GM21360 (cell line): ENCODE data around the gene NCOR1.
A peak's percentile ranks its signal among the peaks of the same experiment; 100 is the strongest.

Source experiments
- ATAC-seq: cut with Tn5 transposase; IDR thresholded peaks from one replicate; pipeline ENCODE4 v1.9.1; 2021; ENCODE audit warnings: mild to moderate bottlenecking, moderate library complexity; ENCODE audit not compliant: unreplicated experiment

NCOR1 gene

DNA sequence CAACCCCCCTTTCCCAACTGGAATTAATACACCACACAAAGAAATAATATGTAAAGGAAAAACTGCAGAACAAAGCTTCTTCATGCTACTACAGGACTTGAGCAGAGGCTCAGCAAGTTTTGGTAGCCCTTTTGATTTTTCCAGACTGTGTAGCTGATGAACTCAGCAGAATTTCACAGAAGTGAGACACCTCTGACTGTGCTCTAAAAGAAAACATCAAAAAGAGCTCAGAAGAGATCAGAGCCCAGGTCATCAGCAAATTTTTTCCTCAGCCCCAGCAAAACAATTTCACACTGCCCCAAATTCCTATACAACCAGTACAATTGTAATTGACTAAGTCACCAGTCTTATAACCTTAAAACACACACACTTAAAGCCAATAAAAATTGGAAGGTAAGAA lies 177.7 kb downstream of the NCOR1 start:
- no peak for ATAC-seq

DNA sequence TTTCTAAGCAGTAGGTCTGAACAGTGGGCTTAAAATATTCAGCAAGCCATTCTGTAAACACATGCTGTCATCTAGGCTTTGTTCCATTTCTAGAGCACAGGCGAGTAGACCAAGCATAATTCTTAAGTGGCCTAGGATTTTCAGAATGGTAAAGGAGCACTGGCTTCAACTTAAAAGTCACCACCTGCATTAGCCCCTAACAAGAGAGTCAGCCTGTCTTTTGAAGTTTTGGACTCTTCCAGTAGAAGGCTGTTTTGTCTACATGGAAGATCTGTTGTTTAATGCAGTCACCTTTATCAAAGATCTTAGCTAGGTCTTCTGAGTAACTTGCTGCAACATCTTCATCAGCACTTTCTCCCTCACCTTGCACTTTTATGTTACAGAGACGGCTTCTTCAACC lies 179.1 kb downstream of the NCOR1 start:
- no peak for ATAC-seq

DNA sequence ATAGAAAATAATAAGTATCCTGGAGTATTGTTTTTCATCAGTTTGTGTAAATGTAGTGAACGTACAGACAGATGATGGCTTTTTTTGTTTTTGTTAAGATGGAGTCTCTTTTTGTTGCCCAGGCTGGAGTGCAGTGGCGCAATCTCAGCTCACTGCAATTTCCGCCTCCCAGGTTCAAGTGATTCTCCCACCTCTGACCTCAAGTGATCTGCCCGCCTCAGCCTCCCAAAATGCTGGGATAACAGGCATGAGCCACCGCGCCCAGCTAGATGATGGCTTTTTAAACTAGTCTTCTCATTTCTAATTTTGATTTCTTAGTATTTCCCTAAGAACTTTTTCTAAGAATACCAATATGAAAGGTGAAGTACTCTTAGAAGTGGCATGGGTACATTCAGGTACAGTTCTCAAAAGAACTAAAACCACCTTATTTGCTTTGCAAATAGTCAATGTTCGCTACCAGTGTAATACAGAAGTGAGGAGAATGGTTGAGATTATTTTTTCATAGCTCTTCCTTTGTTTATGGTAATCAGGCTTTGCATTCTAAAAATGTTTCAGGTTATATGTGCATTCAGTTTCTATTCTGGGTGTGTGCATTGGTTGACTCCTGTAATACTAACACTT lies 181.5 kb downstream of the NCOR1 start:
- ATAC-seq, result no peak

DNA sequence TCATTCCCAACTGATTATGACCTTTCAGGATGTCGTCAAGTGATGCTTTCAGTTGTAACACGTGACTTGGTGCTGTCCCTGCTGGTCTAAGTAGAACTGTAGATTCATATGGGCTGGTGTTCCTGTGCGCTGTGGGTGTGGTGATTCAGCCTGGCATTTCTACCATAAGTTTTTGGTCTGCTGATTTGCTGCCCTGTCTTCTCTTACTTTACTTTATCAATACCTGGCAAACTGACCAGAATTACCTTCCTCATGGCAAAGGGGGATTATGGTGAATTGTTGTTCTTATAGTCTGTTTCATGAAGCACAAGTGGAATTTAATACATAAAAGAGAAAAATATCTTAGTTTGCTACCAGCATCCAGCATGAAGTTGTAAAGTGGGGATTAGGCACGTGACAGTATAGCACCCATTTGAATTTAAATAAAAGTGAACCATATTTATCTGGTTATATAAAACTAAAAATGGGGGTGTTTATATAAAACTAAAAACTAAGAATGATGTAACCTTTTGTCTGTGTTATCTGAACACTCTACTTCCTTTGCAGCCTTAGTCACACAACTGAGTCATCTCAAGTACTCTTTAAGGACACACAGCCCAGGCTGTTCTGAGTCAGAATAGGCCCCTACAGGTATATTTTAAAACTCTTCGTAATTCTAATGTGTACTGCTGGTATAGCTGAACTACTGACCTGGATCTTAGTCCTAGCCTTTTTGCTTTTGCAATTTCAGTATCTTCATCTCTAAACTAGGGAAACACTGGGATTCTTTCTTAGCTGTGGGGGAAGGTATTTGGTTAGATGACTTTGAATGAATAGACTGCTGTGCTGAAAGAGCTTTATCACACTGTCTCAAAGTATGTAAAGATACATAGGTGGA lies 187.4 kb downstream of the NCOR1 start:
- ATAC-seq, result peak; percentile 88

DNA sequence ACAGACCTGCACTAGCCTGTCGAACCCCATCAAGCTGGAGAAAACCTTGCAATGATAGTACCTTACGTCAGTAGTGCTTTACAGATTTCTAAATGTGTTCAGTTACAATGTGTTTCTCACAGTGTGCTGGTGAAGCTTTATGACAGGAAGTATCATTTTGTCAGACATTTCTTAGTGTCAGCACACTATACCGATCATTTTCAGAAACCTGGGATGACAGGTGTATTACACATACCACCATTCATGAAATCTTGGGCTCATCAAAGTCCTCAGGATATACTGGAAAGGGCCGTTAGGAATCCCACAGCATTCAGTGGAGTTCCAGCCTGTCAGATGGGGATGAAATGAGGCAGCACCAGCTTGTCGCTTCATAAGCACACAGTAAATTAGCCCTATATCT lies 188.4 kb downstream of the NCOR1 start:
- ATAC-seq, result no peak

DNA sequence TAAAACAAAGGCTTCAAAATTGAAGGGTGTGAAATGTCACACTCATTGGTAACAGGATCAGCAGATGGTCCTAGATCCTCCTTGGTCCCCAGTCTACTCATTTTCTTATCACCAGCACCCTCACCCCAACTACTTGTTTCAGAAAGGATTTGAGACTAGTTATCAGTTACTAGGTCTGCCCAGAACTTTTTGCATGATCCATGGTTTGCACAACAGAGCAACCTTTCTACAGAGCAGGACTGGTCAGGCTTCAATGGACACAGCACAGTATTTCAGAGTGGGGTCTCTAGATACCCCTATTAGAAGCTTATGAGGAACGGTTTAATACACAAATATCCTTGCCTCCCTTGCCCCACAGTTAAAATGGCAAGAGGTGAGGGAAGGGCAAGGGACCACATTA lies 190.1 kb downstream of the NCOR1 start:
- no peak for ATAC-seq

DNA sequence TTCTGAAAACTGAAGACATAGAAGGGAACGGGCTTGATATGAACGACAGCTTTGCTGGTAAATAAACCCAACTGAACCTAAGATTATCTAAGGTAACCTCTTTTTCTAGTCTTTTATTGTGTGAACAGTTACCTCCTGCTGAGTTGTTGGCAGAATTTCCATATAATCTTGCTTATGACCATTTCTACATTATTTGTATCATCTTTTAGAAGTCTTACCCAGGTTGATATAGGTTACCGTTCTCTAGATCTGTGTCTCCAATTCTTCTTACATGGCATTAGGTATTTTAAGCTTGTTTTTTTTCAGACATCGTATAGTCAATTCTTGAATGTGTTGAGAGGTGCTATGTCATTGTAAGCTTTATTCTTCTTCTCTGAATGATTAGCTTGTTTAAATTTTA lies 191.5 kb downstream of the NCOR1 start:
- no peak for ATAC-seq

DNA sequence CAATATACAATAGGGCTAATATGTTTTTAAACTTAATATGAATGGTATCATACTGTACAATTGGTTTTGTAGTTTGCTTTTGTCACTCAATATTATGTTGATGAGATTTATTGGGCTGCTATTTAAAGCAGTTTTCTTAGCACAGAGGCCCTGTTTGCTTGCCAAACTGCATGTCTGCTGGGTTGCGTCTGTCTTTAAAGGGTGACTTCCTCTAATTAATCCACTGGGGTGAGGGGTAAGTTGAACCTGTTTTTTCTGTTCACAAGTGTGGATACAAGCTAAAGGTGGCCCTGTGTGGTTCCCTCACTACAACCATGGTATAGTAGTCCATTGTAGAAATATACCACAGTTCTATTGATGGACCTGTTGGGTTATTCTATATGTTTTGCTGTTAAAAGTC lies 196.0 kb downstream of the NCOR1 start:
- ATAC-seq, result no peak

DNA sequence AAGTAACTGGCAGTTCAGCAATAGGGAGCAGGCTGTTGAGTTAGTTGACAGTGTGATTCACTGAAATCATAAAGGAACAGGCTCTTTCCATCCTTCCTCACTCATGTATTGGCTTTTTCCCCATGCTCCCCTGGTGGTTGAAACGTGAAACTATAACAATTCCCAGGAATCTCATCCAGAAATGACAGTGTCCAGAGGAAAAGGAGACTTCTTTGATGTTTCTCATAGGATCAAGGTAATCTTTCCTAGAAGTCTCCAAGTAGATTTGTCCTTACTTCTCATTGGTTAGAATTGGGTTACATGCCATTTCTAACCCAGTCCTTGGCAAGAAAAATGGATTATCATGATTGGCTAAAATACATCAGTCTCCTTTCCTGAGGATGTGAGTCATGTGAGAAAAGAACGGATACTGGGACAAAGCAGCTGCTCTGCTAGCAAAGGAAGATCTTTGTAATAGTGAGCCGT lies 201.4 kb downstream of the NCOR1 start:
- ATAC-seq, result no peak

DNA sequence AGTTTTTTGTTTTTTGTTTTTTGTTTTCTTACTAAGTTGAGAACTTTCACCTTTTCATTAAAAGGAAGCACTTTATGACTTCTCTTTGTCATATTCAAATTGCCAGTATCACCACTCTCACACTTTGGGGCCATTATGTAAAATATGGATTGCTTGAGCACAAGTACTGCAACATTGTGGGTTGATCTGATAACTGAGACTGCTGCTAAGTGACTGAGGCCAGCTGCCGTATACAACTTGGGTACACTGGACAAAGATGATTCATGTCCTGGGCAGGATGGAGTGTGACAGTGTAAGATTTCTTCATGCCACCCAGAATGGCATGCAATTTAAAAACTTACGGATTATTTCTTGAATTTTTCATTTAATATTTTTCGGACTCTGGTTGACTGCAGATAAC lies 207.9 kb downstream of the NCOR1 start:
- no peak for ATAC-seq

DNA sequence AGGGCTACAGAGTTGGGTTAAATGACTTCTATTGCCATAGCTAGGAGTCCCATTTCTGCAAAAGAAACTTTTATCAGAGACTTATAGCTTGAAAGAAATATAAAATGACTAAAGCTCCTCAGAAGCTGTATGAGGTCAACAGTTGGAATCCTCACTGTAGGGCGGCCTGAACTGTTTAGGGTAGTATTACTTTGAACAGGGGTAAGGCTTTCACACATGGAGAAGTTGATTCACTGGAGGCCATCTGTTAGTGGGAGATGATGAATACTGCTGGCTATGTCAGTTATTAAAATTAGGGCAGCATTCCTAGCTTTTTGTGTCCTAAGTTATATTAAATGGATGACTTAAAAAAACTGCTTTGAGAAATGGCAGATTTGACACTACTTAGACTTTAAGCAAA lies 209.7 kb downstream of the NCOR1 start:
- no peak for ATAC-seq

DNA sequence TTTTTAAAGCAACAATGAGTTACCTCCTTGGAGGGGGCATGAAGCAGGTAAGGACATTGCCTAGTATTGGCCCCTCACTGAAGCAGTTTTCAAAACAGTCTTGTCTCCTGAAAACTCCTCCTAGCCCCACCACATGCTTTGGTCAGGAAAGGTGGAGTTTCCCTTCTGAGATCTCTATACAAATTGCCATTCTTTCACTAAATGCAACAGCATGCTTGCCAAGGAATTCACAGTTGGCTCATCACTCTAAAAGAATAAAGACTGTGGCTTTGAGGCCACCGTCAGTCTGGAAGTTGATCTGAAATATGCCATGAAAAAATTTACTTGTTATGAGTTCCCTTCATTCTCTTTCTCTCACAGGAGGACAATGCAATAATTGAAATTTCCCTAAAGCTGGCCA lies 211.5 kb downstream of the NCOR1 start:
- ATAC-seq, result no peak

DNA sequence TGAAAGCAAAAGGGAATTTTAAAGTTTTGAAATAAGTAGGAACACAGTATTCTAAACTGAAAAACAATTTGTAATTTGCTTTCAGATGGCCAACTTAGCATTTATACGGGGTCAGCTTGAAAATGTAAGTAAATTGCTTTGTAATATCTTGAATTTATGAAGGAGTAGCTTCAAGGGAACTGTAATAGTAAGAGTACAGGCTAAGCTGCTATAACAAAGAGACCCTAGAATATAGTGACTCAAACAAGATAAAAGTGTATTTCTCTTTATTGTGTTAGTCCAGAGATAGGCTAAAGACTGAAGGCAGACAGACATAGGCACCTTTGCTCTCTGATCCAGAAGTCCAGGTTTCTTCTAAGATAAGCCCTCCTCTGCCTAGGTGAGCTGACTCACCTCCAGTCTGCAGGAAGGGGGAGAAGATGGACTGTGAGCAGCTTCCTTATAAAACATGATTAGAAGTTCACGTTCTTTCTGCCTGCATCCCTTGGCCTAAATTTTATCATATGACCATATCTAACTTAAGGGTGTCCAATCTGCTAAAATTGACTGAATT lies 212.6 kb downstream of the NCOR1 start:
- ATAC-seq, result no peak

DNA sequence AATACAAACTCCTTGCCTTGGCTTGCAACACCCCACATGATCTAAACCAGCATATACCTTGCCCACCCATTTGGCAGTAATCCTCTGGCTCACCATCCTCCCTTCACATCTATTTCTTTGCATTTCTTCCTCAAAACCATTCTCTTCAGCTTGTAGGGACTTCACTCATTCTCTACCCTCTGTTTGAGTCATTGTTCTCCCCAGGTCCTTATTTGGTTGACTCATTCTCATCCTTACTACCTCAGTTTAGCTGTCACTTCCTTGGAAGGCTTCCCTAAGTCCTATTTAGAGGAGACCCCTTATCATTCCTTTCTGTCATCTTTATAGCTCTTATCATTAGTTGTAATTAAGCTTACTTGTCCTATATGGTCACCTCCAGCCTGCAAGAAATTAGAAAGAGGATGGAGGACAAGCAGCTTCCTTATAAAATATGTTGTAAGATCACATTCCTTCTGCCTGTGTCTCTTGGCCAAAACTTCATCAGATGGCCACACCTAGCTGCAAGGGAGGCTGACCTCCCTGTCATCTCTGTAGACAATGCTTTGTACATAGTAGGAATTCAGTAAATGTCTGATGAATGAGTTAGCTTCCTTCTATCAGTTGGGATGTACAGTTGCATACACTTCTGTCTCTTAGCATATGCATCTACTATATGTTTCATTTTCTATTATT lies 214.0 kb downstream of the NCOR1 start:
- ATAC-seq, result no peak

DNA sequence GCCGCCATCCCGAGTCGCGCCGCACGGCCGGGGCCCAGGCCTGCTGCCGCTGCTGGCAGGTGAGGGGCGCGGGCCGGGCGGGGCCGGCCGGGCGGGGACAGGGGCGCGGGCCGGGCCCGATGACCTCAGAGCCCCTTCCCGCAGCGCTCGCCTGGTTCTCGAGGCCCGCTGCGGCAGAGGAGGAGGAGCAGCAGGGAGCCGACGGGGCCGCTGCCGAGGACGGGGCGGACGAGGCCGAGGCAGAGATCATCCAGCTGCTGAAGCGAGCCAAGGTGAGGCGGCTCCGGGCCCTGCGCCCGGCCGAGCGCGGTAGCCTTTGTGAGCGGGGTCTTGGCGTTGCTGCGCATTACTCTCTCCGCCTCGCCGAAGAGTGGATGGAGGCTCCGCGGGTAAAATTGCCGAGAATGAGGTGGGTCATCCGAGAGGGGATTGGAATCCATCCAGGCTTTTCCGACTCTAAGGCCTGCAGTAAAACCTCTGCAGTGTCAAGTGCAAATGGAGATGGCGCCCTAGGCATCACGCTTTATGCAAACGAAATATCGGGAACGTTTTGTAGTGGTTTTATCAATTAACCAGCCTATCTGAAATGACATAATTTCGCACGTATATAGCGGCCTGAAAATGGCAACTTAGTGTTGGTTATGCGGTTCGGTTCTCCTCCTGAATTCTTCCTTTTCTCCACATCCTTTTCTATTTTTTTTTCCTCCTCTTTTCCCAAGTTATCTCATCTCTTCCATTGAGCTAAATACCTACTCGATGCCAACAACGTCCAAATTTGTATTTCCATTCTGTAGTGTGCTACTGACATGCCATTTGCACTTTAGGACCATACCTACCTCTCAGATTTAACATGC lies 215.1 kb downstream of the NCOR1 start:
- peak; percentile 19 for ATAC-seq

DNA sequence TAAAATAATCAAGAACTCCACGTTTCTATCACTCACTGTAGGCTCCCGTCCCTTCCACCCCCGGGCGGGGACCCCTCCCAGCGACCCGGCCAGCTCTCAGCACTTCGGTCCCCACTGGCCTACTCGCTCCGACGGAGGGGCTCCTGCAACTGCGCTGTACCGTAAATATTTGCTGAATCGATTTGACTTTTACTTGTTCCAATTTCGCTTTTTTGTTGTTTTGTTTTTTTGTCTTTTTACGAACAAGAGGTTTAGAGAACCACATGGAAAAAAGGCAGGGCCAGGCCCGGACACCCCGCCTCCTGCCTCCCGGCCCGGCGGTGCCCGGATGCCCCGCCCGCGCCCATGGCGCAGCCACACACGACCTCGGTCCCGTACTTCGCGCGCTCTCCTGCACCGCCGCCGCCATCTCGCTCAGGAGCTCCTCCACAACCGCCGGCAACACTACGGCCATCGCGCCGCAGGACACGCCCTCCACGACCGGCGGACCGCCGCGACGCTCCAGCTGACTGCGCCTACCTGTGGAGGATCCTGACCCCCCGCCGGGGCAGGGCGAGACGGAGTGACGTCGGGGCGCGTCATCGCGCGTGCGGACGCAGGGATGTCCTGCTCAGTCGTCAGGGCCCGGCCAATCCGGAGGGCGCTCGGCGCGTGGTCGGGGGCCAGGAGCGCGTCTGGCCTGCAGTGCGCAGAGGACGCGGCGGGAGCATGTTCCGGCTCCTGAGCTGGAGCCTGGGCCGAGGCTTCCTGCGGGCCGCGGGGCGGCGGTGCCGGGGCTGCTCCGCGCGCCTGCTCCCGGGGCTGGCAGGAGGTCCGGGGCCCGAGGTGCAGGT lies 216.0 kb downstream of the NCOR1 start, which contains the start of the genes TTC19 and ZSWIM7:
Gene TTC19, plus strand, starts transcription at position 684 of the 833 bp plus-strand sequence. Its CDS starts 25 bp downstream, at position 709.
Gene ZSWIM7, minus strand, starts transcription at position 564 of the 833 bp plus-strand sequence. Its CDS starts 110 bp downstream, at position 454.
- ATAC-seq, result peak; percentile 89

DNA sequence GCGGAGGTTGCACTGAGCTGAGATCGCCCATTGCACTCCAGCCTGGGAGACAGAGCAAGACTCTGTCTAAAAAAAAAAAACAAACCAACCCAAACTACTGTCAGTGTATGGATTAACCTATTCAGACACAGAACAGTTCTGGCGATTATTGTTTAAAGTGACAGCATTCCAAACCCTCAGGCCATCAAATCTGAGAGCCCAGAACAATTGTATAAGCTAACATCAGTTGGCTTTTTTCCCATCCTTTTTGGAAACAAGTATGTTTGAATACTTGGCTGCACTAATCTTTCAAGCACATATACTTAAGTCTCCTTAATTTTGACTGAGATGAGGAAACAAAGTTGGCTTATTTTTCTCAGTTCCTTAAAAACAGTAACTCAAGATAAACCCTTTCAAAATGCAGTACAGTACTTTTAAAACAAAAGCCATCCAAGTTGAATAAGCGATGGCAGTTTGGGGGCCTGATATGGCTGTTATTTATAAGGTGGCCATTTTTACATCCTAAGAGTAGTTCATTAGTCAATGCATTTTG lies 217.2 kb downstream of the NCOR1 start:
- ATAC-seq, result no peak

DNA sequence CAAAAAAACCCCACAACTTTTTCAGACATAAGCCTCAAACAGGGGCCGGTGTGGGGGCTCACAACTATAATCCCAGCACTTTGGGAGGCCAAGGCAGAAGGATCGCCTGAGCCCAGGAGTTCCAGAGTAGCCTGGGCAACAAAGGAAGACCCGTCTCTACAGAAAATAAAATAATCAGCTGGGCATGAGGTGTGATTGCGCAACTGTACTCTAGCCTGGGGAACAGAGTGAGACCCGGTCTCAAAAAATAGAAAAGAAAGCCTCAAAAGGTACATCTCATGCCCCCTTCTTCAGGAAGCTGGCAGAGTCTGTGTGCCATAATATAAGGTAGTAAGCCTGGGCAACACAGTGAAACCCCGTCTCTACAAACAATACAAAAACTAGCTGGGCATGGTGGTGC lies 219.0 kb downstream of the NCOR1 start:
- no peak for ATAC-seq
